Left cardiac atrium (tissue), 4 donors: ENCODE results near the gene TNFRSF13B. TPM values are rescaled to one million over a fixed set of nuclear protein-coding genes. Genes with fewer than 3 reads are reported as not detected.
A peak's percentile ranks its signal among the peaks of the same experiment; 100 is the strongest.
"Not testable (repeated sequence)": the region's sequence is repeated elsewhere in the genome, so short reads cannot be mapped to it uniquely, and the experiment has no call there.

Experiments
- ATAC-seq, 2 donors: fragments of 200-7000 bp; cut with Tn5 transposase; one replicate each; pipeline ENCODE4 v1.9.1; 2020; ENCODE audit warnings: mild to moderate bottlenecking in 2 of 2, moderate library complexity in 2 of 2
- DNase-seq: peaks from one replicate; pipeline ENCODE4 v3.0.0-alpha.2; 2020
- intact Hi-C, 2 donors: fragments of 100-400 bp; cut with DNase I; formaldehyde crosslinking; loops; one replicate each; pipeline versions ENCODE4 v1.14.1 to v1.15.1; 2022 to 2023
- long read RNA-seq: library from polyadenylated mRNA; unstranded; transcript quantifications from one replicate; pipeline ENCODE4 v2.0.0, GENCODE V29; 2021
- total RNA-seq, 2 donors: library from RNA; stranded (reverse); fragmentation: NEBNext Ultra II Directional; extraction: Animal tissue kit (Norgen Biotek cat#: 25700); gene quantifications; one replicate each; pipeline ENCODE4 v1.2.1, GENCODE V29; 2021
- donor health status: DM: no; HTN: yes; CAD: no.
- donor health status: DM: no; HTN: yes; CAD: no; lungs with severe emphysema.
- donor health status: DM: yes; HTN: yes; CAD: no.
- donor health status: Dilated cardiomyopathy.

Gene TNFRSF13B
- not detected for total RNA-seq
- long read RNA-seq, result 0 reads

- ATAC-seq (no peak), DNase-seq (no peak)
- intact Hi-C loops, result no loop called here
Observed at GRCh38 chr17:16971458-16972338, at the start of gene TNFRSF13B. TSS of gene TNFRSF13B (minus strand) at chr17:16972118. CDS start at chr17:16972075, 43 bp downstream.

GRCh38 chr17:17021194-17021863 is 49.4 kb upstream of the TNFRSF13B start:
- ATAC-seq (peak; percentile 89 to 92), DNase-seq (peak; percentile 82)
- intact Hi-C loops, result no loop called here

- no peak for ATAC-seq
- intact Hi-C loops, result no loop called here
- DNase-seq, result no peak
Observed at GRCh38 chr17:17020821-17021193, 48.9 kb upstream of the TNFRSF13B start.

- no peak for DNase-seq
- intact Hi-C loops, result no loop called here
- ATAC-seq, result no peak
Observed at GRCh38 chr17:17019891-17020456, 48.1 kb upstream of the TNFRSF13B start.

GRCh38 chr17:17019430-17019762 is 47.5 kb upstream of the TNFRSF13B start:
- DNase-seq (no peak), ATAC-seq (no peak)
- intact Hi-C loops, result no loop called here

GRCh38 chr17:17018612-17019429 is 46.9 kb upstream of the TNFRSF13B start:
- ATAC-seq (no peak), DNase-seq (no peak)
- intact Hi-C loops, result no loop called here

- ATAC-seq (no peak), DNase-seq (no peak)
- intact Hi-C loops, result no loop called here
Observed at GRCh38 chr17:17018021-17018441, 46.1 kb upstream of the TNFRSF13B start.

- intact Hi-C loops, result no loop called here
- ATAC-seq, result no peak
- no peak for DNase-seq
Observed at GRCh38 chr17:17017343-17018014, 45.6 kb upstream of the TNFRSF13B start.

GRCh38 chr17:17016199-17017197 is 44.6 kb upstream of the TNFRSF13B start:
- intact Hi-C loops, ATAC-seq, DNase-seq: not testable (repeated sequence)

- ATAC-seq (no peak), DNase-seq (no peak)
- intact Hi-C loops, result no loop called here
Observed at GRCh38 chr17:17015230-17015629, 43.3 kb upstream of the TNFRSF13B start.

- intact Hi-C loops, DNase-seq: not testable (repeated sequence)
- peak in 1 of 2 donors; percentile 11 for ATAC-seq
Observed at GRCh38 chr17:17014748-17015124, 42.8 kb upstream of the TNFRSF13B start.

- DNase-seq, ATAC-seq, intact Hi-C loops: not testable (repeated sequence)
Observed at GRCh38 chr17:17013828-17014747, 42.2 kb upstream of the TNFRSF13B start.

GRCh38 chr17:17011043-17011907 is 39.4 kb upstream of the TNFRSF13B start:
- peak; percentile 45 for DNase-seq
- peak; percentile 49 to 70 for ATAC-seq
- intact Hi-C loops, result not testable (repeated sequence)

GRCh38 chr17:17010545-17011034 is 38.7 kb upstream of the TNFRSF13B start:
- ATAC-seq, result peak; percentile 57 to 85
- DNase-seq, result peak; percentile 47
- intact Hi-C loops, result not testable (repeated sequence)

- intact Hi-C loops, result loop anchor here (5.0 to 10.0 kb wide), 6 partner anchors 105 to 635 kb away; partner anchors contain the start of gene FLCN (in 1 of the 2)
- peak; percentile 68 to 85 for ATAC-seq
- DNase-seq, result not testable (repeated sequence)
Observed at GRCh38 chr17:17009972-17010371, 38.1 kb upstream of the TNFRSF13B start.
